IMR-90 (cell line): ENCODE measurements around the gene FRMD5. TPM values are rescaled to one million over a fixed set of nuclear protein-coding genes. Genes with fewer than 3 reads are reported as not detected.
A peak's percentile ranks its signal among the peaks of the same experiment; 100 is the strongest.

Experiments
- ATAC-seq: fragments of 200-7000 bp; cut with Tn5 transposase; 2 replicates; pipeline ENCODE4 v1.9.1; 2020; ENCODE audit warnings: low read depth, mild to moderate bottlenecking, moderate library complexity
- BruUV-seq: library from RNA; stranded (reverse); fragments of 400-500 nt; replicated peaks from 2 replicates; lab custom pipeline; 2021; lab: Mats Ljungman, UMichigan
- CTCF ChIA-PET: fragments of 300-600 bp; formaldehyde crosslinking; extraction: SDS; loops from one replicate; lab custom pipeline; 2021; ENCODE audit warnings: antibody characterized with exemption; lab: Yijun Ruan, JAX
- POLR2A ChIA-PET: fragments of 300-600 bp; sonication (Branson Sonifier 250); formaldehyde crosslinking; loops from one replicate; lab custom pipeline; 2022; ENCODE audit warnings: antibody characterized with exemption; ENCODE audit not compliant: unreplicated experiment; lab: Charles Lee
- DNase-seq: peaks from one replicate; pipeline ENCODE4 v3.0.0; 2013
- H2AFZ ChIP-seq: replicated peaks from 2 replicates; pipeline ENCODE3; 2013; ENCODE audit warnings: low read length, mild to moderate bottlenecking; ENCODE audit not compliant: poor library complexity
- H2AK5ac ChIP-seq: 2 replicates; pipeline ENCODE4 v1.6.1; 2013; ENCODE audit warnings: low read depth, low read length, inconsistent platforms
- H2AK9ac ChIP-seq: replicated peaks from 2 replicates; pipeline ENCODE3; 2013; ENCODE audit warnings: mild to moderate bottlenecking, low read depth, low read length, moderate library complexity; ENCODE audit not compliant: poor library complexity
- H2BK120ac ChIP-seq: 2 replicates; pipeline ENCODE4 v1.6.1; 2013; ENCODE audit warnings: low read depth, low read length, inconsistent platforms
- H2BK15ac ChIP-seq: 3 replicates; pipeline ENCODE4 v1.6.1; 2013; ENCODE audit warnings: low read depth, low read length, inconsistent platforms
- H2BK20ac ChIP-seq: 2 replicates; pipeline ENCODE4 v1.6.1; 2013; ENCODE audit warnings: low read depth, mild to moderate bottlenecking, inconsistent platforms, low read length, moderate library complexity
- H2BK5ac ChIP-seq: 2 replicates; pipeline ENCODE4 v1.6.1; 2013; ENCODE audit warnings: mild to moderate bottlenecking, low read depth, low read length, inconsistent platforms; ENCODE audit not compliant: poor library complexity, severe bottlenecking
- H3K14ac ChIP-seq: replicated peaks from 2 replicates; pipeline ENCODE4 v1.6.1; 2013; ENCODE audit warnings: low read depth, low read length, inconsistent platforms
- H3K18ac ChIP-seq: 2 replicates; pipeline ENCODE4 v1.6.1; 2013; ENCODE audit warnings: low read depth, low read length, control low read depth
- H3K23ac ChIP-seq: 2 replicates; pipeline ENCODE4 v1.6.1; 2013; ENCODE audit warnings: low read depth, low read length, inconsistent platforms
- H3K27ac ChIP-seq: 2 replicates; pipeline ENCODE4 v1.5.1; 2013; ENCODE audit warnings: mild to moderate bottlenecking, control low read depth, low read length; ENCODE audit not compliant: insufficient read depth
- H3K27me3 ChIP-seq: 2 replicates; pipeline ENCODE4 v1.6.1; 2013; ENCODE audit warnings: low read length; ENCODE audit not compliant: control insufficient read depth, insufficient read depth
- H3K36me3 ChIP-seq: 2 replicates; pipeline ENCODE4 v1.6.1; 2013; ENCODE audit warnings: low read length, mixed read lengths; ENCODE audit not compliant: control insufficient read depth, insufficient read depth
- H3K4ac ChIP-seq: 2 replicates; pipeline ENCODE4 v1.6.1; 2013; ENCODE audit warnings: low read depth, low read length, inconsistent platforms
- H3K4me1 ChIP-seq: 2 replicates; pipeline ENCODE4 v1.6.1; 2013; ENCODE audit warnings: low read length, mixed read lengths; ENCODE audit not compliant: control insufficient read depth, insufficient read depth
- H3K4me2 ChIP-seq: 2 replicates; pipeline ENCODE4 v1.6.1; 2013; ENCODE audit warnings: low read depth, mild to moderate bottlenecking, control low read depth, low read length, moderate library complexity
- H3K4me3 ChIP-seq: 2 replicates; pipeline ENCODE4 v1.5.1; 2013; ENCODE audit warnings: low read depth, mild to moderate bottlenecking, control low read depth, low read length, moderate library complexity; ENCODE audit not compliant: insufficient read depth
- H3K56ac ChIP-seq: 2 replicates; pipeline ENCODE4 v1.6.1; 2013; ENCODE audit warnings: low read length, inconsistent platforms; ENCODE audit not compliant: insufficient read depth; ENCODE audit errors: extremely low read depth
- H3K79me1 ChIP-seq, 2 experiments: 2 replicates each; pipeline ENCODE4 v1.6.1; 2013; ENCODE audit warnings: low read length in 2 of 2, inconsistent platforms in 1 of 2, low read depth in 1 of 2
- H3K9ac ChIP-seq: 2 replicates; pipeline ENCODE4 v1.6.1; 2013; ENCODE audit warnings: low read depth, low read length, control low read depth
- H3K9me1 ChIP-seq: 2 replicates; pipeline ENCODE4 v1.6.1; 2013; ENCODE audit warnings: low read length, inconsistent platforms; ENCODE audit not compliant: insufficient read depth
- H3K9me3 ChIP-seq: 2 replicates; pipeline ENCODE4 v1.6.1; 2013; ENCODE audit warnings: low read length; ENCODE audit not compliant: control insufficient read depth, insufficient read depth
- H4K20me1 ChIP-seq: 2 replicates; pipeline ENCODE4 v1.6.1; 2013; ENCODE audit warnings: low read length, inconsistent platforms; ENCODE audit not compliant: insufficient read depth
- H4K5ac ChIP-seq: 2 replicates; pipeline ENCODE4 v1.6.1; 2013; ENCODE audit warnings: mild to moderate bottlenecking, low read depth, low read length, control low read depth
- H4K8ac ChIP-seq, 2 experiments: 2 replicates each; pipeline ENCODE4 v1.6.1; 2013; ENCODE audit warnings: low read depth in 2 of 2, low read length in 2 of 2, control low read depth in 1 of 2, inconsistent platforms in 1 of 2
- H4K91ac ChIP-seq: 2 replicates; pipeline ENCODE4 v1.6.1; 2013; ENCODE audit warnings: low read depth, low read length, inconsistent platforms; ENCODE audit not compliant: insufficient read depth
- BHLHE40 ChIP-seq: fragments of 150-350 bp; IDR thresholded peaks from 2 replicates; pipeline ENCODE4 v1.6.1; 2016; ENCODE audit warnings: mild to moderate bottlenecking, low read depth, low read length
- CEBPB ChIP-seq: IDR thresholded peaks from 2 replicates; pipeline ENCODE4 v1.6.1; 2012; ENCODE audit warnings: low read depth, low read length, improper control_type of control experiment
- FOS ChIP-seq: fragments of 150-350 bp; IDR thresholded peaks from 2 replicates; pipeline ENCODE4 v1.6.1; 2016; ENCODE audit warnings: low read depth, low read length
- MAFK ChIP-seq: IDR thresholded peaks from 2 replicates; pipeline ENCODE4 v1.6.1; 2012; ENCODE audit warnings: low read depth, low read length, improper control_type of control experiment
- MAZ ChIP-seq: IDR thresholded peaks from 2 replicates; pipeline ENCODE4 v1.6.1; 2012; ENCODE audit warnings: low read depth, mild to moderate bottlenecking, low read length, improper control_type of control experiment, moderate library complexity, borderline replicate concordance
- MXI1 ChIP-seq: IDR thresholded peaks from 2 replicates; pipeline ENCODE4 v1.6.1; 2012; ENCODE audit warnings: low read depth, mild to moderate bottlenecking, low read length, moderate library complexity, borderline replicate concordance
- NFE2L2 ChIP-seq: fragments of 150-350 bp; IDR thresholded peaks from 2 replicates; pipeline ENCODE4 v1.6.1; 2016; ENCODE audit warnings: low read depth, mild to moderate bottlenecking, low read length
- POLR2A ChIP-seq: IDR thresholded peaks from 2 replicates; pipeline ENCODE4 v1.6.1; 2012; ENCODE audit warnings: mild to moderate bottlenecking, low read depth, low read length
- RAD21 ChIP-seq: IDR thresholded peaks from 2 replicates; pipeline ENCODE4 v1.6.1; 2012; ENCODE audit warnings: low read length, improper control_type of control experiment
- RCOR1 ChIP-seq: IDR thresholded peaks from 2 replicates; pipeline ENCODE4 v1.6.1; 2012; ENCODE audit warnings: mild to moderate bottlenecking, low read length, improper control_type of control experiment; ENCODE audit not compliant: insufficient replicate concordance
- RFX5 ChIP-seq: IDR thresholded peaks from 2 replicates; pipeline ENCODE4 v1.8.0; 2012; ENCODE audit warnings: low read depth, mild to moderate bottlenecking, low read length, moderate library complexity
- SMC3 ChIP-seq: fragments of 150-350 bp; IDR thresholded peaks from 2 replicates; pipeline ENCODE4 v1.6.1; 2016; ENCODE audit warnings: low read depth, mild to moderate bottlenecking, antibody characterized with exemption, low read length, moderate library complexity
- dilution Hi-C: fragments of 300-500 bp; cut with HindIII; formaldehyde crosslinking; loops from one replicate; pipeline ENCODE4 v1.14.3; 2018; ENCODE audit warnings: low sequenced_read_pairs; ENCODE audit not compliant: unreplicated experiment
- in situ Hi-C: fragments of 300-500 bp; cut with MboI; formaldehyde crosslinking; loops from 3 replicates; pipeline ENCODE4 v1.14.3; 2019; ENCODE audit warnings: low sequenced_read_pairs, inconsistent platforms, mixed read lengths
- intact Hi-C: fragments of 100-400 bp; cut with micrococcal nuclease; formaldehyde crosslinking; loops from 2 replicates; pipeline ENCODE4 v1.10.0; 2022
- polyA plus RNA-seq, 3 experiments: library from polyadenylated mRNA; depleted of rRNA; stranded (reverse); fragments of >200 nt; gene quantifications; 2 replicates each; pipeline ENCODE4 v1.2.3, GENCODE V29; 2012; ENCODE audit warnings: low replicate concordance in 1 of 3
- total RNA-seq: library from RNA; depleted of rRNA; stranded (reverse); fragments of >200 nt; gene quantifications from 2 replicates; pipeline ENCODE4 v1.2.3, GENCODE V29; 2012
- TF ChIP-seq, protein P1 (sequence below): conservative IDR thresholded peaks from 2 replicates; pipeline ENCODE4 v1.5.1; 2012; ENCODE audit warnings: mild to moderate bottlenecking, low read depth, low read length, improper control_type of control experiment
- TF ChIP-seq, protein P2 (sequence below): fragments of 150-350 bp; IDR thresholded peaks from 2 replicates; pipeline ENCODE4 v1.6.1; 2016; ENCODE audit warnings: low read depth, mild to moderate bottlenecking, low read length, moderate library complexity, borderline replicate concordance
- TF ChIP-seq, protein P3 (sequence below): fragments of 150-350 bp; IDR thresholded peaks from 2 replicates; pipeline ENCODE4 v1.6.1; 2017; ENCODE audit warnings: mild to moderate bottlenecking, antibody characterized with exemption, low read length, low read depth

Gene FRMD5
- total and polyA plus RNA-seq, 2 of the 4 experiments (the other 2 are of a cell fraction) = 4.1 to 5.4 TPM

DNA sequence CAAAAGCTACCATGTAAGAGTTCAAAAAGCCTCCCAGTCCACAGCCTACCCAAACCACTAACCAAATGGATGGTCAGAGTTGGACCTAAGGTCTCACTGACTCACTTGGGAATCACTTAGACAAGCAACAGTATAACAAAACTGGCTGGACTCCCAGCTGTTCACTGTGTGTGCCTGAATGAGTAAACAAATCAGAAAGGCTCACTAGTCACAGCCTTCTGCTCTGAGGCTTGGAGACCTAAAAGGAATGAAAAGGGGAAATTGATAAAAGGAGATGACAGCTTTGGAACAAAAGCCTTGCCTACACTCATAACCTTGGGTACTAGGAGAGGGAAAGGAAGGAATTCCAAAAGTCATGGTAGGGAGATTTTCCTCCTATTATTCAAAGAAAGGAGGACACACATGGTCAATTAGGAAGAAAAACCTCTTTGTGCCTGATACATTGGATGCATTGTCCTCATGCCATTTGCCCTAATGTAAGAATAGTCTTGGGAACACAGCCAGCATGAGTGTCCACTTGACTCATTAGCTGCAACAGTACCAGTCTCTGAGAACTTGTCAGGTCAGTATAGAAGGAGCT is 92.3 kb downstream of the FRMD5 start:
- Histone ChIP-seq H3K18ac (no peak overlapping the region; the same call in 1 of the 2 replicates), H3K27ac (peak overlapping the region; percentile 27; the same call in 1 of the 2 replicates), H3K4ac (peak overlapping the region; percentile 81; the same call in 1 of the 2 replicates), H3K79me1 (peaks cover 0 to 12% of the 10 kb centered on the region in 2 experiments; a peak in 2 of 4 replicates), H2BK20ac (peak overlapping the region; percentile 82), H3K4me2 (peak overlapping the region; percentile 73), H3K36me3 (no peaks in the 10 kb centered on the region), H3K4me3 (no peak overlapping the region), H2AK5ac (peak overlapping the region; percentile 31; the same call in 1 of the 2 replicates), H4K91ac (peak overlapping the region; percentile 1; the same call in 1 of the 2 replicates), H3K14ac (no peak overlapping the region), H2AFZ (peak overlapping the region; percentile 12), H3K9me1 (no peaks in the 10 kb centered on the region; the same call in none of the 2 replicates), H4K8ac (peak overlapping the region in 1 of 2 experiments; percentile 65; a peak in 2 of 4 replicates), H3K9me3 (no peaks in the 10 kb centered on the region), H2AK9ac (no peak overlapping the region), H2BK5ac (peak overlapping the region; percentile 68), H4K20me1 (no peaks in the 10 kb centered on the region; the same call in 1 of the 2 replicates), H3K23ac (peak overlapping the region; percentile 19), H2BK120ac (peak overlapping the region; percentile 80), H3K27me3 (no peaks in the 10 kb centered on the region), H2BK15ac (peak overlapping the region; percentile 16; the same call in 1 of the 3 replicates), H3K56ac (peak overlapping the region; percentile 78; the same call in 1 of the 2 replicates), H4K5ac (peak overlapping the region; percentile 10; the same call in 1 of the 2 replicates), H3K4me1 (peaks cover 11% of the 10 kb centered on the region), H3K9ac (no peak overlapping the region)
- BruUV-seq = no TSS peak
- in situ Hi-C loops = no loop called here
- DNase-seq (peak; percentile 99), ATAC-seq (peak; percentile 93)
- CTCF ChIA-PET = no interaction called here
- dilution Hi-C loops = no loop called here
- intact Hi-C loops = loop anchor here (10.0 kb wide), 1 partner anchor 92 kb away; the partner anchor contains the start of gene FRMD5
- POLR2A ChIA-PET = no interaction called here
- no peak for TF ChIP-seq RFX5
- TF ChIP-seq, protein P1, sequence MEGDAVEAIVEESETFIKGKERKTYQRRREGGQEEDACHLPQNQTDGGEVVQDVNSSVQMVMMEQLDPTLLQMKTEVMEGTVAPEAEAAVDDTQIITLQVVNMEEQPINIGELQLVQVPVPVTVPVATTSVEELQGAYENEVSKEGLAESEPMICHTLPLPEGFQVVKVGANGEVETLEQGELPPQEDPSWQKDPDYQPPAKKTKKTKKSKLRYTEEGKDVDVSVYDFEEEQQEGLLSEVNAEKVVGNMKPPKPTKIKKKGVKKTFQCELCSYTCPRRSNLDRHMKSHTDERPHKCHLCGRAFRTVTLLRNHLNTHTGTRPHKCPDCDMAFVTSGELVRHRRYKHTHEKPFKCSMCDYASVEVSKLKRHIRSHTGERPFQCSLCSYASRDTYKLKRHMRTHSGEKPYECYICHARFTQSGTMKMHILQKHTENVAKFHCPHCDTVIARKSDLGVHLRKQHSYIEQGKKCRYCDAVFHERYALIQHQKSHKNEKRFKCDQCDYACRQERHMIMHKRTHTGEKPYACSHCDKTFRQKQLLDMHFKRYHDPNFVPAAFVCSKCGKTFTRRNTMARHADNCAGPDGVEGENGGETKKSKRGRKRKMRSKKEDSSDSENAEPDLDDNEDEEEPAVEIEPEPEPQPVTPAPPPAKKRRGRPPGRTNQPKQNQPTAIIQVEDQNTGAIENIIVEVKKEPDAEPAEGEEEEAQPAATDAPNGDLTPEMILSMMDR = no peak
- TF ChIP-seq, protein P2, sequence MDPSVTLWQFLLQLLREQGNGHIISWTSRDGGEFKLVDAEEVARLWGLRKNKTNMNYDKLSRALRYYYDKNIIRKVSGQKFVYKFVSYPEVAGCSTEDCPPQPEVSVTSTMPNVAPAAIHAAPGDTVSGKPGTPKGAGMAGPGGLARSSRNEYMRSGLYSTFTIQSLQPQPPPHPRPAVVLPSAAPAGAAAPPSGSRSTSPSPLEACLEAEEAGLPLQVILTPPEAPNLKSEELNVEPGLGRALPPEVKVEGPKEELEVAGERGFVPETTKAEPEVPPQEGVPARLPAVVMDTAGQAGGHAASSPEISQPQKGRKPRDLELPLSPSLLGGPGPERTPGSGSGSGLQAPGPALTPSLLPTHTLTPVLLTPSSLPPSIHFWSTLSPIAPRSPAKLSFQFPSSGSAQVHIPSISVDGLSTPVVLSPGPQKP = no peak
- peak; percentile 32; the same call in 1 of the 2 replicates for TF ChIP-seq CEBPB
- TF ChIP-seq RCOR1 = no peak
- TF ChIP-seq MAZ = no peak
- no peak for TF ChIP-seq MXI1
- peak; percentile 84 for TF ChIP-seq FOS
- TF ChIP-seq, protein P3, sequence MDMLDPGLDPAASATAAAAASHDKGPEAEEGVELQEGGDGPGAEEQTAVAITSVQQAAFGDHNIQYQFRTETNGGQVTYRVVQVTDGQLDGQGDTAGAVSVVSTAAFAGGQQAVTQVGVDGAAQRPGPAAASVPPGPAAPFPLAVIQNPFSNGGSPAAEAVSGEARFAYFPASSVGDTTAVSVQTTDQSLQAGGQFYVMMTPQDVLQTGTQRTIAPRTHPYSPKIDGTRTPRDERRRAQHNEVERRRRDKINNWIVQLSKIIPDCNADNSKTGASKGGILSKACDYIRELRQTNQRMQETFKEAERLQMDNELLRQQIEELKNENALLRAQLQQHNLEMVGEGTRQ = no peak
- TF ChIP-seq RAD21 = peak; percentile 17; the same call in 1 of the 2 replicates
- TF ChIP-seq SMC3 = no peak
- TF ChIP-seq BHLHE40 = peak; percentile 27; the same call in 1 of the 2 replicates
- no peak for TF ChIP-seq MAFK
- TF ChIP-seq POLR2A = no peak
- TF ChIP-seq NFE2L2 = no peak
